ENCODE results near the gene FAM135A.

The FAM135A gene

GRCh38 chr6:70413114-70413991 lies at the start of gene FAM135A:
TSS of gene FAM135A (plus strand) at chr6:70413508. CDS start at chr6:70428343, 14,835 bp downstream.
- peak within 1 kb of the TSS; percentile 85 for H3K4me3 ChIP-seq (ENCODE audit: low read depth, low read length)
- peak; percentile 99 for DNase-seq (ENCODE audit: low read depth)
- TF ChIP-seq CTCF (conservative IDR thresholded peaks at IDR 0.05; ENCODE audit: low read depth, low read length), result no peak

GRCh38 chr6:70363741-70364493 lies 49.4 kb upstream of the FAM135A start:
- no peak for TF ChIP-seq CTCF (conservative IDR thresholded peaks at IDR 0.05; ENCODE audit: low read depth, low read length)
- no peak overlapping the region for H3K4me3 ChIP-seq (ENCODE audit: low read depth, low read length)
- no peak for DNase-seq (ENCODE audit: low read depth)

- DNase-seq (ENCODE audit: low read depth), result peak; percentile 83
- peak; percentile 98 for TF ChIP-seq CTCF (conservative IDR thresholded peaks at IDR 0.05; ENCODE audit: low read depth, low read length)
- H3K4me3 ChIP-seq (ENCODE audit: low read depth, low read length), result no peak overlapping the region
Measured at GRCh38 chr6:70369332-70369950, 43.9 kb upstream of the FAM135A start.

GRCh38 chr6:70370496-70370895 lies 42.8 kb upstream of the FAM135A start:
- no peak for DNase-seq (ENCODE audit: low read depth)
- no peak overlapping the region for H3K4me3 ChIP-seq (ENCODE audit: low read depth, low read length)
- TF ChIP-seq CTCF (conservative IDR thresholded peaks at IDR 0.05; ENCODE audit: low read depth, low read length), result no peak

GRCh38 chr6:70371454-70372105 lies 41.7 kb upstream of the FAM135A start:
- no peak overlapping the region for H3K4me3 ChIP-seq (ENCODE audit: low read depth, low read length)
- TF ChIP-seq CTCF (conservative IDR thresholded peaks at IDR 0.05; ENCODE audit: low read depth, low read length), result peak; percentile 74
- DNase-seq (ENCODE audit: low read depth), result peak; percentile 83

- H3K4me3 ChIP-seq (ENCODE audit: low read depth, low read length), result no peak overlapping the region
- peak; percentile 67 for DNase-seq (ENCODE audit: low read depth)
- no peak for TF ChIP-seq CTCF (conservative IDR thresholded peaks at IDR 0.05; ENCODE audit: low read depth, low read length)
Measured at GRCh38 chr6:70375166-70375565, 38.1 kb upstream of the FAM135A start.
